ENCODE data around the gene SCRN1. TPM values are rescaled to one million over a fixed set of nuclear protein-coding genes. Genes with fewer than 3 reads are reported as not detected.
"Not testable (repeated sequence)": the region's sequence is repeated elsewhere in the genome, so short reads cannot be mapped to it uniquely, and the experiment has no call there.

Gene SCRN1
- total RNA-seq, 1 donor from 2014 or later: 29.2 TPM

DNA sequence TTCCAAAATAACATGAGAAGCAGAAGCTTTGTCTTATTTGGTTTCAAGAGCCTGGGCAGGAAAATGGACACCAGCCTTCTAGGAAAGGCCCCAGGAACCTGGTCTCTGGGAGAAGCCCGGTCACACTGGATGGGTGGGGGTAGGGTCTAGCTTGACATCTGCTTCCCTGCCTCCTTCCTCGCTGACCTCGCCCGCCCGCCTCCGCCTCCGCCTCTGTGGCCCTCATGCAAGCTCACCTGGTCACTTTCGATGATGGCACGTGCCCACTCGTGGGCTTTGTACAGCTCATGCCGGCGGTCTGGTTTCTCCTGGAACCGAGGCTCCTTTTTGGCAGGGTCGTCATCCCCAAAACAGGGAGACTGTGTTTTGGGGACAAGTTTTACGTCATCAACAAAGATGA is 63.4 kb downstream of the SCRN1 start:
- no peak for DNase-seq

DNA sequence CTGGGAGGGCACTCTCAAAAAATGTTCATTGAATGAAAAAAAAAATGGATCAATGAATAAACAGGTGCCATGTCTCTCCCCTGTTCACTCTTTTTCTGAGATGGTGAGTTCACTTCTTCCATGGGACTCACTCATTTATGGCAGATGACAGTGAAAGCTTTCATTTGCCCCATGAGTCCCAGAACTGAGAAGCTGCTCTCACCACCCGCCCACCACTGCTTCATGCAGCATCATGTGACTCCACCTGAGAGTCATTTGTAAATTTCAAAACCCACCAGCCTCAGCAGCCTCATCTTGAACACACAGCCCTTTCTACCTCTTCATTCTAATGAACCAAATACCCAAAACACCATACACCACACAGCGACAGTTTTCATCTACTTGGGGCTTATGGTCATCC is 64.9 kb downstream of the SCRN1 start:
- DNase-seq: no peak

DNA sequence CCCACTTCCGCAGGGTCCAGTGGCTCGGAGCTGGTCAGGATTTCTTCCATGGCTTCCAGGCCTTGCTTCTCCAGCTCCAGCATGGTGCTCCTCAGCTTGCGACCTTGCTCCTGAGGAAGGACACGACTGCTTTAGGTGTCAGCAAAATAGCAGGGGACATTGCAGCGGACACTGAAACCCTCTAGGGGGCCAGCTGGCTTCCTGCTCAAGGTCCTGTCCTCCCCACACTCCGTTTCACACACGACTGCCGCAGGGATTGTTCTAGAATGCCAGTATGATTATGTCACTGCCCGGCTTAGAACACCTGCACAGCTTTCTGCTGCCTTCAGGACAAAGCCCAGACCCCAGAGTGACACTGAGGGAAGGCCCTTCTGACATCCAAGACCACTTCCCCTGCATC is 65.6 kb downstream of the SCRN1 start:
- DNase-seq: no peak

GRCh38 chr7:29922921-29923700 is 66.5 kb downstream of the SCRN1 start:
- no peak for DNase-seq

GRCh38 chr7:29921404-29922010 is 68.1 kb downstream of the SCRN1 start:
- DNase-seq: peak; percentile 49

DNA sequence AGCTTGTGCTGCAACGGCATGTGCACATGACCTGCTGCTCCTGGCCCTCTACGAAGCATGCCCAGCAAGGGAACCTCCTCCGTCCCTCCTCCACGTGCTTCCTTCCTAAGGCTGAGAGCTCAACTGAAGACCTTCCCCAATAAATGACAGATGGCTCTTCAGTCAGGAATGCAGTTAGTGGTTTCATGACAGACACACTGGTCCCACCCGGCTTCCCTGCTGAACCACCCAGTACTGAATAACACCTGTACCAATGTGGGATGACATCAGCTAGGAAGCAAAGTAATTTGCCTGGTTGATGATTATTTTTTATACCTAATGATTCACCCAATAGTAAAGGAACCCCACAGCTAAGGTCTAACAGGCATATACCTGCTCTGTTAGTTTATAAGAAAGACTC is 69.1 kb downstream of the SCRN1 start:
- no peak for DNase-seq

- DNase-seq: no peak
Measured at GRCh38 chr7:29919790-29920189, 69.8 kb downstream of the SCRN1 start.

DNA sequence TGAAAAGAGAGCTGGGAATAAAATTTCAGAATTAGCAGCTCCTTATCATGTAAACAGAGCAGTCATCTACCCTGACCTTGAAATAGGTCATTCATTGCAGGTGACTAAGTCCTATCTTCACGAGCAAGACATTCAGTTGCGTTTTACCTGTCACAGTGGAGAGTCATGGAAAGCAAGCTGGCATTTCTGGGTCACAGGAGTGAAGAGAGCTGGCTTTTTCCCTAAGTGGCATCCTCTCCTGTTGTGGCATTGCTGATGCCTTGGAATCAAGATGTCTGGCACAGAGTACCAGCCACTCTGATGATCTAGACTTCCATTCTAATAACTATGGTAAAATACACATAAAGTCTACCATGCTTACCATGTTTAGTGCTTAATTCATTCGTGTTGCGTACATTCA is 70.8 kb downstream of the SCRN1 start:
- DNase-seq: no peak

- no peak for DNase-seq
Measured at GRCh38 chr7:29917641-29918040, 72.0 kb downstream of the SCRN1 start.

DNA sequence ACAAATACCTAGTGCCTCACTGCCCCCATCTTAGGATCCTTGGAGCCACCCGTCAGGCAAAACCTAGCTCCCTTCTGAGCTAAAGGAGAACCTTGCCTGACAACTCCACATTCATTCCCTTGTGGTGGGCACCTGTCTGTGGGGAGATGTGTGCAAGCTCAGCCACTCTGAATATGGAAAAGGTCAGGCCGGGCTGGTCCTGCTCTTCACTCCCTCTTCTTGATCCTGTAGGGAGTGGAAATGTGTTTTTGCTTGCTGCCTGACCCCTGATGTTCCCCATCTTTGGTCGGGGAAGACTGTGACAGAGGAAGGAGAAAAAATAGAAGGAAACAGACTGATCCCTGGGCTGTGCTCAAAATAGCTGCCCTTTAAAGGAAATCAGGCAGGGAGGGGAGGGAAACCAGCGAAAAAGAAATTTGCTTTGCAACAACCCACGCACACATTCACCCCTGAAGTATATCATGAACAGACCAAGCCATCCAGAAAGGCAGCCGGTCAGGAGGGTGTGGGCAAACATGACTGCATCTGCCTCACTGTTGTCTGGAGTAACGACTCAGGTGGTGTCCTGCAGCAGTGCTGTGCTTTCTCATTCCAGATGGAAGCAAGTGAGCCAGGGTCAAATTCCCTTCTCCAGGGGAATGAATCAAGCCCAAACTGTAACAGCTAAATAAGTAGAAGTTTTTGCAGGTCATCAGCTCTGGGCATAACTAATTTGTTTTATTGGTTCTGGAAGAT is 74.0 kb downstream of the SCRN1 start:
- DNase-seq: no peak

DNA sequence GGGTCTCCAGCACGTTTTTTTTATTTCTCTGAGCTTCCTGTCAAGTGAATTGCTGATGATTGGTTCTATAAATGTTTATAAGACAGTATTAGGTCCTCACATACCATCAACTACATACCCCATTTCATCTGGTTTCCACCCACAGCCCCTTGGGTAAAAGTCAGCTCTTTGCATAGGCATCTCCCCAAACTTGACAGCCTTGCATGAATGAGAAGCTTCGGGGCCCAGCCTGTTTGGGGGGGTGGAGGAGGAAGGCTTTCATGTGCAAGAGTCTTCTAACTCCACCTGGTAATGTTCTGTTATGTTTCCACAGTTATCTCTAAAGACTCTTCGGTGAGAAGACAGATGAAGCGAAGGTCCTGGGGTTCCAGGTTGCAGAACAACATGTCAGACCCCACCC is 75.4 kb downstream of the SCRN1 start:
- no peak for DNase-seq

DNA sequence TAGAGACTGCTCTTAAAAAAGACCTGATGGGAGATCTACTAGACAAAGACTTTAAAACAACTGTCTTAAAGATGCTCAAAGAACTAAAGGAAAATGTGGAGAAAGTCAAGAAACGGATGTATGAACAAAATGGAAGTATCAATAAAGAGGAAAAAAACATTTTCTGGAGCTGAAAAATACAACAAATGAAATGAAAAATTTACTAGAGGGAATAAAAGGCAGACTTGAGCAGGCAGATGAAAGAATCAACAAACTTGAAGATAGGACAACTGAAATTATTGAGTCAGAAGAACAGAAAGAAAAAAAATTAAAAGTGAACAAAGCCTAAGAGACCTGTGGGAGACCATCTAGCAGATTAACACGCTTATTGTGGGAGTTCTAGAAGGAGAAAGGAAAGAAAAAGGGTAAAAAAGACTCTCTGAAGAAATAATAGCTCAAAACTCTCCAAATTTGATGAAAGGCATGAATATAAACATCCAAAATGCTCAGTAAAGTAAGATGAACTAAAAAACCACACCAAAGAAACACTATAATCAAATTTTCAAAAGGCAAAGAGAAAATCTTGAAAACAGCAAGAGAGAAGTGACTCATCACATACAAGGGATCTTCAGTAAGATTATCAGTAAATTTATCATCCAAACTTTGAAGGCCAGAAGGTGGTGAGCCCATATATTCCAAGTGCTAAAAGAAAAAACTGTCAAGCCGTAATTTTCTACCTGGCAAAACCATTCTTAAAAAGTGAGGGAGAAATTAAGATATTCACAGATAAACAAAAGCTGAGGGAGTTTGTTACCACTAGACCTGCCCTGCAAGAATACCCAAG is 83.2 kb downstream of the SCRN1 start:
- DNase-seq: no peak

DNA sequence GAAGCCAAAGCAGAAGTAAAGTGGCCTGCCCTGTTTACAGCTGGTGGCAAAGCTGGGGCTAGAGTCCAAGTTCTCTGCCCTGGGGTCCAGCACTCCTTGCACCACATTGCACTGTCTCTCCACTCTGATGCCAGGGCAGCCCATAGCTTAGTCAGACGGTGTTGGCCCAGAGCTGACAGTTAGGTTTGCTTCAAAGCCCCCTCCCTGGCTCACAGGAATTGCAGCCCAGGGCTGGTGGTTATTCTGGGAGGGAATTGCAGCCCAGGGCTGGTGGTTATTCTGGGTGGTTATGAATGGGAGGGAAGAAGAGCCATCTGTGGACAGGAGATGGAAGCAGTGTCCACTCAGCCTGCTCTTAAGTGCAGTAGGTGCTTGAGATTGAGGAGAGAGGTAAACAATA is 88.9 kb downstream of the SCRN1 start:
- DNase-seq: no peak

DNA sequence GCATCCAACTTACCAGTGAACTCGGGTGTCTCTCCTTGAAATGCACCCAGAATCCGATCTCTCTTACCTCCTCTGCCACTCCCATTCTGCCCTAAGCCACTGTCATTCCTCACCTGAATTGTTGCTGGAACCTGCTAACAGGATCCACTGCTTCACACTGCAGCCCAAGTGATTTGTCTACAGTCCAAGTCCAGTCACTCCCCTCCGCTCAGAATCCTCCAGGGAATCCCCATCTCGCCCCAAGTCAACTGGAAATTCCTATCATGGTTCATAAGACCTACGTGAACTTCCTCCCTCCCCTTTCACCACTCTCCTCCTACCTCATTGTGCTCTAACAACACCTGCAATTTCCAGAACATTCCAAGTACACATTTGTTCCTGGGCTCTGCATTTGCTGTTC is 91.3 kb downstream of the SCRN1 start:
- no peak for DNase-seq

- no peak for DNase-seq
Measured at GRCh38 chr7:29896685-29897411, 92.8 kb downstream of the SCRN1 start.

- DNase-seq: no peak
Measured at GRCh38 chr7:29895559-29895958, 94.0 kb downstream of the SCRN1 start.

DNA sequence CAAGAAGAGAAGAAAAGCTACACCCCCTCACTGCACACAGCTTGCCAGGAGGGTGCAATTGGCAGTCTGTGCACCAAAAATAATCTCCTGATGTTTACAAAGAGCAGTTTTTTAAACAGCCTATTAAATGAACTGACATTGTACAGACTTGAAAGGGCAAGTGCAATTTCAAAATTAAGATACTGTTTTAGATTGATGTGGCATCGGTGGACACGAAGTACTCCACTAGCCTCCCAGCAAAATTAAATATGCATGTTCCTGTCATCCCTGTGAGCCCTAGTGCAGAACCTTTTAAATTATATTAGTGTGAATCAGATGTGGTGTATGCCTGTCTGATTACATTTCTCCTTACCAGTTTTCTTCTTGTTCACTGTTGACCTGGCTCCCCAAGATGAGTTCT is 95.3 kb downstream of the SCRN1 start:
- DNase-seq: no peak

DNA sequence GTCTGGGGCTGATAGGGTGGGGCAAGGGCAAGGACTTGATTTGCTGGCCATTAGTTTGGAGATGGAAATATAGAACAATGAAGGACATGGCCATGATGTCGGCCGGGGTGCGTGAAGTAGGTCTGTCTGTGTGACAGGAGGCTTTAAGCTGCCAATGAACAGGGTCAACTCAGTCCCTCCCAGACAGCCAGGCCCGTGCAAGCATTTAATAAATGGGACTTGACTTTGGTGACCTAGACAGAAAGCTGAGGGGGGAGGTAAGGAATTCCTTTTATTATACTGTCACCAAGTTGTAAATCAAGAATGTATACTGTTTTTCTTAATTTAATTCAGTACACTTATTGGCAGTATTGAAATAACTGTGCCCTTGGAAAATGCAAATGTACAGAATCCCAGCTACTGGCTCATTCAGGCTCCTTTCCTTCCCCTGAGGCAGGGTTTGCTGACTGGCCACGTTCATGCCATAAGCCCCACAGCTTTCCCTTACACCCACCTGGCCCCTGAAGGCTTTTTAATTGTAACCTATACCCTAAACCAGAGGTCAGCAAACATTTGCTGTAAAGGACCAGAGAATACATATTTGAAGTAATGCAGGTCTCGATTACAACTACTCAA is 96.1 kb downstream of the SCRN1 start:
- DNase-seq: no peak

DNA sequence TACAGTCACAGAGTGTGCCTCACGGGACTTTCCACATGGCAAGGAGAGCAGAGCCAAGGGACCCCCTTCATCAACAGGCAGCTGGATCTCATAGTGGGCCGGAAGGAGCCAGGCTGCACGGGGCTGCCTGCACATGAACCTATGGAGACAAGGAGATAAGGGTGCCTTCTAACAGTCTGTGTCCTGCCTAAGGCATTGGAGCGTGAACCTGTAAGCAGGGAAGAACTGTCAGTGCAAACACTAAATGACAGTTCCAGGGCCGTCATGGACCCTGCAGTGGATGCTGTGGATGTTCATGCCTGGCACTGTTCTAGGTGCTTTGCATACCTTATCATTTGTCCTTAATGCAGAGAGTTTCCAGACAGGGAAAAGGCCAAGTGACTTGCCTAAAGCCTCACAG is 97.4 kb downstream of the SCRN1 start:
- DNase-seq: no peak

- no peak for DNase-seq
Measured at GRCh38 chr7:29891766-29892165, 97.8 kb downstream of the SCRN1 start.

DNA sequence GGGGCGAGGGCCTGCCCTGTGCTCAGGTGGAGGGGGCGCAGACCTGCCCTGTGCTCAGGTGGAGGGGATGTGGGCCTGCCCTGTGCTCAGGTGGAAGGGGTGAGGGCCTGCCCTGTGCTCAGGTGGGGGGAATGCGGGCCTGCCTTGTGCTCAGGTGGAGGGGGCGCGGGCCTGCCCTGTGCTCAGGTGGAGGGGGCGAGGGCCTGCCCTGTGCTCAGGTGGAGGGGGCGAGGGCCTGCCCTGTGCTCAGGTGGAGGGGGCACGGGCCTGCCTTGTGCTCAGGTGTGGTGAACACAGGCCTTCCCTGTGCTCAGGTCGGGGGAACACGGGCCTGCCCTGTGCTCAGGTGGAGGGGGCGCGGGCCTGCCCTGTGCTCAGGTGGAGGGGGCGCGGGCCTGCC is 98.8 kb downstream of the SCRN1 start:
- DNase-seq: not testable (repeated sequence)

- DNase-seq: no peak
Measured at GRCh38 chr7:29890251-29890650, 99.3 kb downstream of the SCRN1 start.

Data from skin of body (tissue), 2 donors.